ENCODE measurements around the gene PTPRK. TPM values are rescaled to one million over a fixed set of nuclear protein-coding genes. Genes with fewer than 3 reads are reported as not detected.

The PTPRK gene
- total and polyA plus RNA-seq, 2 of the 13 experiments (the other 11 are each of a cell fraction or from before 2014, with no cell fraction given) = 43.6 to 98.3 TPM

DNA sequence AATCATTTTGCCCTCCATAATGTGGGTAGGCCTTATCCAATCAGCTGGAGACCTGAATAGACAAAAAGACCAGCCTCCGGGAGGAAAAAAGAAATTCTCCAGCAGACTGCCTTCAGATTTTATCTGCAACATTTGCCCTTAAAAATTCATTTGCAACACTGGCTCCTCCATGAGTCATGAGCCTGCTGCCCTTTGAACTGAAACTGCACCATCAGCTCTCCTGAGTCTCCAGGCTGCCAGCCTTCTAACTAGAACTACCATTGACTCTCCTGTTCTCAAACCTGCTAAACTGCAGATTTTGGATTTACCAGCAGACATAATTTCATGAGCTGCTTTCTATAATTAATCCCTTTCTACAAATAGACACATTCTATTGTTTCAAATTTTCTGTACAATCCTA lies 395.7 kb downstream of the PTPRK start (continued):
- TF ChIP-seq, protein P1, sequence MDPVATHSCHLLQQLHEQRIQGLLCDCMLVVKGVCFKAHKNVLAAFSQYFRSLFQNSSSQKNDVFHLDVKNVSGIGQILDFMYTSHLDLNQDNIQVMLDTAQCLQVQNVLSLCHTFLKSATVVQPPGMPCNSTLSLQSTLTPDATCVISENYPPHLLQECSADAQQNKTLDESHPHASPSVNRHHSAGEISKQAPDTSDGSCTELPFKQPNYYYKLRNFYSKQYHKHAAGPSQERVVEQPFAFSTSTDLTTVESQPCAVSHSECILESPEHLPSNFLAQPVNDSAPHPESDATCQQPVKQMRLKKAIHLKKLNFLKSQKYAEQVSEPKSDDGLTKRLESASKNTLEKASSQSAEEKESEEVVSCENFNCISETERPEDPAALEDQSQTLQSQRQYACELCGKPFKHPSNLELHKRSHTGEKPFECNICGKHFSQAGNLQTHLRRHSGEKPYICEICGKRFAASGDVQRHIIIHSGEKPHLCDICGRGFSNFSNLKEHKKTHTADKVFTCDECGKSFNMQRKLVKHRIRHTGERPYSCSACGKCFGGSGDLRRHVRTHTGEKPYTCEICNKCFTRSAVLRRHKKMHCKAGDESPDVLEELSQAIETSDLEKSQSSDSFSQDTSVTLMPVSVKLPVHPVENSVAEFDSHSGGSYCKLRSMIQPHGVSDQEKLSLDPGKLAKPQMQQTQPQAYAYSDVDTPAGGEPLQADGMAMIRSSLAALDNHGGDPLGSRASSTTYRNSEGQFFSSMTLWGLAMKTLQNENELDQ (CRISPR knock-in tag; IDR thresholded peaks at IDR 0.05; ENCODE audit: borderline replicate concordance) = no peak
- TF ChIP-seq HIVEP1 (CRISPR knock-in tag; IDR thresholded peaks at IDR 0.05) (no peak), PAX8 (CRISPR knock-in tag; IDR thresholded peaks at IDR 0.05; ENCODE audit: borderline replicate concordance) (no peak), ETV5 (CRISPR knock-in tag; IDR thresholded peaks at IDR 0.05; ENCODE audit: borderline replicate concordance) (no peak), ZNF557 (CRISPR knock-in tag; IDR thresholded peaks at IDR 0.05) (no peak), MIXL1 (CRISPR knock-in tag; IDR thresholded peaks at IDR 0.05) (no peak), ARNT2 (CRISPR knock-in tag; IDR thresholded peaks at IDR 0.05; ENCODE audit: low read depth) (no peak), ZNF652 (CRISPR knock-in tag; IDR thresholded peaks at IDR 0.05; ENCODE audit: borderline replicate concordance, low read depth) (no peak), TBL1XR1 (IDR thresholded peaks at IDR 0.05; ENCODE audit: borderline replicate concordance, low read length, partially characterized antibody) (no peak), ARID2 (CRISPR knock-in tag; IDR thresholded peaks at IDR 0.05; ENCODE audit: borderline replicate concordance) (no peak), ZNF563 (CRISPR knock-in tag; IDR thresholded peaks at IDR 0.05) (no peak), ZNF34 (CRISPR knock-in tag; IDR thresholded peaks at IDR 0.05; ENCODE audit: borderline replicate concordance) (no peak), MLLT10 (CRISPR knock-in tag; IDR thresholded peaks at IDR 0.05) (no peak), SSRP1 (CRISPR knock-in tag; IDR thresholded peaks at IDR 0.05) (no peak), FOSL1 (CRISPR knock-in tag; IDR thresholded peaks at IDR 0.05; ENCODE audit: borderline replicate concordance) (peak; percentile 64; the same call in 1 of the 2 replicates)
- TF ChIP-seq, protein P2, sequence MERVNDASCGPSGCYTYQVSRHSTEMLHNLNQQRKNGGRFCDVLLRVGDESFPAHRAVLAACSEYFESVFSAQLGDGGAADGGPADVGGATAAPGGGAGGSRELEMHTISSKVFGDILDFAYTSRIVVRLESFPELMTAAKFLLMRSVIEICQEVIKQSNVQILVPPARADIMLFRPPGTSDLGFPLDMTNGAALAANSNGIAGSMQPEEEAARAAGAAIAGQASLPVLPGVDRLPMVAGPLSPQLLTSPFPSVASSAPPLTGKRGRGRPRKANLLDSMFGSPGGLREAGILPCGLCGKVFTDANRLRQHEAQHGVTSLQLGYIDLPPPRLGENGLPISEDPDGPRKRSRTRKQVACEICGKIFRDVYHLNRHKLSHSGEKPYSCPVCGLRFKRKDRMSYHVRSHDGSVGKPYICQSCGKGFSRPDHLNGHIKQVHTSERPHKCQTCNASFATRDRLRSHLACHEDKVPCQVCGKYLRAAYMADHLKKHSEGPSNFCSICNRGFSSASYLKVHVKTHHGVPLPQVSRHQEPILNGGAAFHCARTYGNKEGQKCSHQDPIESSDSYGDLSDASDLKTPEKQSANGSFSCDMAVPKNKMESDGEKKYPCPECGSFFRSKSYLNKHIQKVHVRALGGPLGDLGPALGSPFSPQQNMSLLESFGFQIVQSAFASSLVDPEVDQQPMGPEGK (CRISPR knock-in tag; IDR thresholded peaks at IDR 0.05) = no peak
- TF ChIP-seq, protein P3, sequence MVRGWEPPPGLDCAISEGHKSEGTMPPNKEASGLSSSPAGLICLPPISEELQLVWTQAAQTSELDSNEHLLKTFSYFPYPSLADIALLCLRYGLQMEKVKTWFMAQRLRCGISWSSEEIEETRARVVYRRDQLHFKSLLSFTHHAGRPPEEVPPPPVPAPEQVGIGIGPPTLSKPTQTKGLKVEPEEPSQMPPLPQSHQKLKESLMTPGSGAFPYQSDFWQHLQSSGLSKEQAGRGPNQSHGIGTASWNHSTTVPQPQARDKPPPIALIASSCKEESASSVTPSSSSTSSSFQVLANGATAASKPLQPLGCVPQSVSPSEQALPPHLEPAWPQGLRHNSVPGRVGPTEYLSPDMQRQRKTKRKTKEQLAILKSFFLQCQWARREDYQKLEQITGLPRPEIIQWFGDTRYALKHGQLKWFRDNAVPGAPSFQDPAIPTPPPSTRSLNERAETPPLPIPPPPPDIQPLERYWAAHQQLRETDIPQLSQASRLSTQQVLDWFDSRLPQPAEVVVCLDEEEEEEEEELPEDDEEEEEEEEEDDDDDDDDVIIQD (CRISPR knock-in tag; IDR thresholded peaks at IDR 0.05; ENCODE audit: low read depth) = peak; percentile 87
- TF ChIP-seq, protein P4, sequence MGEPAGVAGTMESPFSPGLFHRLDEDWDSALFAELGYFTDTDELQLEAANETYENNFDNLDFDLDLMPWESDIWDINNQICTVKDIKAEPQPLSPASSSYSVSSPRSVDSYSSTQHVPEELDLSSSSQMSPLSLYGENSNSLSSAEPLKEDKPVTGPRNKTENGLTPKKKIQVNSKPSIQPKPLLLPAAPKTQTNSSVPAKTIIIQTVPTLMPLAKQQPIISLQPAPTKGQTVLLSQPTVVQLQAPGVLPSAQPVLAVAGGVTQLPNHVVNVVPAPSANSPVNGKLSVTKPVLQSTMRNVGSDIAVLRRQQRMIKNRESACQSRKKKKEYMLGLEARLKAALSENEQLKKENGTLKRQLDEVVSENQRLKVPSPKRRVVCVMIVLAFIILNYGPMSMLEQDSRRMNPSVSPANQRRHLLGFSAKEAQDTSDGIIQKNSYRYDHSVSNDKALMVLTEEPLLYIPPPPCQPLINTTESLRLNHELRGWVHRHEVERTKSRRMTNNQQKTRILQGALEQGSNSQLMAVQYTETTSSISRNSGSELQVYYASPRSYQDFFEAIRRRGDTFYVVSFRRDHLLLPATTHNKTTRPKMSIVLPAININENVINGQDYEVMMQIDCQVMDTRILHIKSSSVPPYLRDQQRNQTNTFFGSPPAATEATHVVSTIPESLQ (CRISPR knock-in tag; conservative IDR thresholded peaks at IDR 0.05) = no peak
- TF ChIP-seq, protein P5, sequence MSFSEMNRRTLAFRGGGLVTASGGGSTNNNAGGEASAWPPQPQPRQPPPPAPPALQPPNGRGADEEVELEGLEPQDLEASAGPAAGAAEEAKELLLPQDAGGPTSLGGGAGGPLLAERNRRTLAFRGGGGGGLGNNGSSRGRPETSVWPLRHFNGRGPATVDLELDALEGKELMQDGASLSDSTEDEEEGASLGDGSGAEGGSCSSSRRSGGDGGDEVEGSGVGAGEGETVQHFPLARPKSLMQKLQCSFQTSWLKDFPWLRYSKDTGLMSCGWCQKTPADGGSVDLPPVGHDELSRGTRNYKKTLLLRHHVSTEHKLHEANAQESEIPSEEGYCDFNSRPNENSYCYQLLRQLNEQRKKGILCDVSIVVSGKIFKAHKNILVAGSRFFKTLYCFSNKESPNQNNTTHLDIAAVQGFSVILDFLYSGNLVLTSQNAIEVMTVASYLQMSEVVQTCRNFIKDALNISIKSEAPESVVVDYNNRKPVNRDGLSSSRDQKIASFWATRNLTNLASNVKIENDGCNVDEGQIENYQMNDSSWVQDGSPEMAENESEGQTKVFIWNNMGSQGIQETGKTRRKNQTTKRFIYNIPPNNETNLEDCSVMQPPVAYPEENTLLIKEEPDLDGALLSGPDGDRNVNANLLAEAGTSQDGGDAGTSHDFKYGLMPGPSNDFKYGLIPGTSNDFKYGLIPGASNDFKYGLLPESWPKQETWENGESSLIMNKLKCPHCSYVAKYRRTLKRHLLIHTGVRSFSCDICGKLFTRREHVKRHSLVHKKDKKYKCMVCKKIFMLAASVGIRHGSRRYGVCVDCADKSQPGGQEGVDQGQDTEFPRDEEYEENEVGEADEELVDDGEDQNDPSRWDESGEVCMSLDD (CRISPR knock-in tag; IDR thresholded peaks at IDR 0.05; ENCODE audit: borderline replicate concordance) = no peak
- TF ChIP-seq, protein P6, sequence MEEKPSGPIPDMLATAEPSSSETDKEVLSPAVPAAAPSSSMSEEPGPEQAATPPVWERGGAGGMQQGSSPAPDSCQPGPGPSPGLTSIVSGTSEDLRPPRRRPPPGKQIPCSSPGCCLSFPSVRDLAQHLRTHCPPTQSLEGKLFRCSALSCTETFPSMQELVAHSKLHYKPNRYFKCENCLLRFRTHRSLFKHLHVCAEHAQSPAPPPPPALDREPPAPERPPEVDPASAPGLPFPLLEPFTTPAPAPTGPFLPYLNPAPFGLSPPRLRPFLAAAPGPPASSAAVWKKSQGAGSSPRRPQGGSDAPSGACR (CRISPR knock-in tag; IDR thresholded peaks at IDR 0.05) = no peak

Data from HepG2 (cell line).